GM23248 (cell line): ENCODE measurements around the gene TMOD3. TPM values are rescaled to one million over a fixed set of nuclear protein-coding genes. Genes with fewer than 3 reads are reported as not detected.

Experiments used
- DNase-seq: peaks from one replicate; pipeline ENCODE4 v3.0.0-alpha.2; 2015
- H2AFZ ChIP-seq: fragments of 200-600 bp; sonication (generic); 2 replicates; pipeline ENCODE4 v1.6.1; 2016; ENCODE audit warnings: antibody characterized with exemption
- H3F3A ChIP-seq: fragments of 200-600 bp; sonication (generic); 2 replicates; pipeline ENCODE4 v1.6.1; 2016; ENCODE audit warnings: mild to moderate bottlenecking, antibody characterized with exemption, mixed run types; ENCODE audit not compliant: insufficient read depth
- H3K27ac ChIP-seq: fragments of 200-600 bp; sonication (generic); 2 replicates; pipeline ENCODE4 v1.5.1; 2016; ENCODE audit warnings: mild to moderate bottlenecking
- H3K27me3 ChIP-seq: fragments of 200-600 bp; sonication (generic); replicated peaks from 2 replicates; pipeline ENCODE4 v1.6.1; 2016; ENCODE audit warnings: mild to moderate bottlenecking; ENCODE audit not compliant: insufficient read depth
- H3K36me3 ChIP-seq: fragments of 200-600 bp; sonication (generic); 2 replicates; pipeline ENCODE4 v1.6.1; 2016; ENCODE audit warnings: low read depth, mild to moderate bottlenecking
- H3K4me1 ChIP-seq: fragments of 200-600 bp; sonication (generic); 2 replicates; pipeline ENCODE4 v1.6.1; 2016; ENCODE audit warnings: mild to moderate bottlenecking; ENCODE audit not compliant: insufficient read depth
- H3K4me2 ChIP-seq: fragments of 200-600 bp; sonication (generic); one replicate; pipeline ENCODE4 v1.6.1; 2016; ENCODE audit warnings: mild to moderate bottlenecking; ENCODE audit not compliant: unreplicated experiment
- H3K4me3 ChIP-seq: fragments of 200-600 bp; sonication (generic); 2 replicates; pipeline ENCODE4 v1.5.1; 2016; ENCODE audit warnings: mild to moderate bottlenecking
- H3K79me2 ChIP-seq: fragments of 200-600 bp; sonication (generic); 2 replicates; pipeline ENCODE4 v1.6.1; 2016; ENCODE audit warnings: mild to moderate bottlenecking; ENCODE audit not compliant: insufficient read depth
- H3K9ac ChIP-seq: fragments of 200-600 bp; sonication (generic); 2 replicates; pipeline ENCODE4 v1.6.1; 2016; ENCODE audit warnings: mild to moderate bottlenecking
- H3K9me2 ChIP-seq: fragments of 200-600 bp; sonication (generic); 2 replicates; pipeline ENCODE4 v1.6.1; 2016; ENCODE audit warnings: mixed run types, mild to moderate bottlenecking, moderate library complexity; ENCODE audit not compliant: insufficient read depth
- H3K9me3 ChIP-seq: fragments of 200-600 bp; sonication (generic); one replicate; pipeline ENCODE4 v1.6.1; 2017; ENCODE audit warnings: low read depth
- H4K20me1 ChIP-seq: fragments of 200-600 bp; sonication (generic); 2 replicates; pipeline ENCODE4 v1.6.0; 2016; ENCODE audit not compliant: insufficient read depth
- EZH2 ChIP-seq: fragments of 200-600 bp; sonication (generic); IDR thresholded peaks from 2 replicates; pipeline ENCODE4 v1.6.1; 2018; ENCODE audit warnings: antibody characterized with exemption, mild to moderate bottlenecking; ENCODE audit not compliant: insufficient read depth, poor library complexity, severe bottlenecking
- EZH2phosphoT487 ChIP-seq: fragments of 200-600 bp; sonication (generic); IDR thresholded peaks from 2 replicates; pipeline ENCODE4 v1.6.1; 2018; ENCODE audit warnings: antibody characterized with exemption, moderate library complexity, mild to moderate bottlenecking, low read depth; ENCODE audit not compliant: insufficient read depth
- WGBS, 2 experiments: methylation state at CpG; one replicate each; pipeline ENCODE4 v1.1.6; 2015 to 2017; ENCODE audit warnings: low lambda C conversion rate in 2 of 2, low coverage in 1 of 2; ENCODE audit errors: missing lambda C conversion rate in 2 of 2; 5-methylcytosine and 5-hydroxymethylcytosine counted together
- in situ Hi-C: fragments of 300-500 bp; cut with MboI; formaldehyde crosslinking; loops from 2 replicates; pipeline ENCODE4 v1.15.0; 2020
- polyA plus RNA-seq: library from polyadenylated mRNA; unstranded; fragments of >200 nt; fragmentation: Nextera tagmentation; extraction: Ambion mirVana; gene quantifications from 2 replicates; pipeline ENCODE4 v1.2.1, GENCODE V29; 2016
- total RNA-seq: library from RNA; depleted of rRNA; stranded (reverse); fragments of >200 nt; shearing (Covaris generic); gene quantifications from 2 replicates; pipeline ENCODE4 v1.2.3, GENCODE V29; 2014

Gene TMOD3
- total and polyA plus RNA-seq, 2 experiments from 2014 or later: 35.1 to 47.2 TPM

DNA sequence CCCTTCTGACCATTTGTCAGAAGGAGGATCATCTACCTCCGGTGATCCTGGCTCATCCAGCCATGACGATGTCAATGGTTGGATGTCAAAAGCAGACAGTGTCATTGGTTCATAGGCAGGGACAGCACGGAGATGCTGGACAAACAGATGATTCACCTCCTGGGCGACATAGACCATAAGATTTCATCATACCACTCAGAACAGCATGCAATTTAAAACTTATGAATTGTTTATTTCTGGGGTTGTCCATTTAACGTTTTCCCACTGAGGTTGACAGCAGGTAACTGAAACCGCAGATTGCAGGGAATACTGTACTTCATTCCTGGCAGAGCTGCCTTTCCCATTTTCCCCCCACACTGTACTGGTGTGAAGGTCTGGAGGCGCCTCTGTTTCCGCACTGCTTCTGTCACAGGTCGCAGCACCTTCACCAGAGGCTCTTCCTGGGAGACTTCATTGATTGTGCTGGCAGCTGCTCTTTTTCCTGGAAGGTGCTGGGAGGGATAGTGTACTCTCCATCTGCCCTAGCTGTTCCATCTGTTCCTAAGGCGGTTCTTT is 32.5 kb upstream of the TMOD3 start:
- Histone ChIP-seq H3K4me1 (no peaks in the 10 kb centered on the region), H3K27ac (no peak overlapping the region), H3K9me3 (no peaks in the 10 kb centered on the region), H4K20me1 (no peaks in the 10 kb centered on the region), H2AFZ (0 out of 2 replicates have a peak overlapping the region, but pooled peaks have one; percentile 24), H3K27me3 (no peaks in the 10 kb centered on the region), H3K79me2 (no peaks in the 10 kb centered on the region), H3K9ac (no peak overlapping the region), H3K36me3 (no peaks in the 10 kb centered on the region), H3K9me2 (no peaks in the 10 kb centered on the region), H3K4me3 (no peak overlapping the region), H3K4me2 (no peak overlapping the region), H3F3A (no peaks in the 10 kb centered on the region; the same call in 1 of the 2 replicates)
- peak; percentile 22 for DNase-seq
- 84 to 91% methylated on average over 10 of the region's 10 CpGs for WGBS, 2 experiments
- TF ChIP-seq EZH2 (no peak), EZH2phosphoT487 (no peak)
- in situ Hi-C loops: no loop called here

GRCh38 chr15:51798281-51798680 is 31.2 kb upstream of the TMOD3 start:
- Histone ChIP-seq H3K36me3 (no peaks in the 10 kb centered on the region), H2AFZ (no peak overlapping the region), H3K9ac (no peak overlapping the region), H3K9me2 (no peaks in the 10 kb centered on the region), H3K9me3 (no peaks in the 10 kb centered on the region), H3K4me3 (no peak overlapping the region), H4K20me1 (no peaks in the 10 kb centered on the region), H3K27me3 (no peaks in the 10 kb centered on the region), H3F3A (no peaks in the 10 kb centered on the region; the same call in 1 of the 2 replicates), H3K4me2 (no peak overlapping the region), H3K79me2 (no peaks in the 10 kb centered on the region), H3K4me1 (no peaks in the 10 kb centered on the region), H3K27ac (no peak overlapping the region)
- 94 to 100% methylated on average over 1 of the region's 1 CpG for WGBS, 2 experiments
- TF ChIP-seq EZH2 (no peak), EZH2phosphoT487 (no peak)
- DNase-seq: peak; percentile 0
- in situ Hi-C loops: no loop called here

DNA sequence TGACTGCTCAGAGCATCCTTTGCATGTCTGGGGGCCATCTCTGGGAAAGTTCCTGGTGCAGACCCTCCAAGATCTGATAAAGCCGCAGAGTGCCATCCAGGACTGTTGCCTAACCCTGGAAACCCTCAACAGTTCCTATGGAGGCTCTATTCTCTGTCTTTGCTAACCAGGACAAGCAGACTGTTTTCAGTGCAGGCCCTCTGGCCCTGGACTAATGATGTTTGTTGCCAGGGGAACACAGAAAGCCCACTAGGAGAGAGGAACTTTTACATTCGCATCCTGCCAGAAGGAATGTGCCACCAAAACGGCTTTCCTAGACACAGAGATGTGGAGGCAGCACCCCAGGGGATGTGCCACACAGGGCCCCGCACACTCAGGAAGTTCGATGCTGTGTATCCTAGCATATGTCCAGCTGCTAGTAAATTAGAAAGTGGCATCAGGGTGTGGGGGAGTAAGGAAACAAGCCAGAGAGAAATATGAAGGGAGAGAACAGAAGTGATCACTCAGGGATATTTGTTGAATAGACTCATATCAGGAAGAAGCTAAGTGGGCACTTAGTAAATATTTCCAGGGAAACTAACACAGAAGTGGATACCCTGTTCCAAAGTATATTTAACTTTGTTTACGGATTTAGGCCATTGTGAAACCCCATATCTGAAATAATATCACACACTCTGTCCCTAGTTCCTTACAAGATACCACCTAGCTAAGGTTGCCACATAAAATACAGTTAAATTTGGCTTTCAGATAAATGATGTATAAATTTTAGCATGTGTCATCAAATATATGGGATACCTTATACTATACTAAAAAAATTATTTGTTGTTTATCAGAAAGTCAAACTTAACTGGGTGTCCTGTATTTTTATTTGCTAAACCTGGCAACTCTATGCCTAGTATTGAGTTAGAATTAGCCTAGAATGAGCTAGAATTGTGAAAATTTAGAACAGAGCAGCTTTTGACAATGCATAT is 29.9 kb upstream of the TMOD3 start:
- H3K4me2 ChIP-seq: no peak overlapping the region
- no peaks in the 10 kb centered on the region for H3K79me2 ChIP-seq
- 86 to 92% methylated on average over 6 of the region's 6 CpGs for WGBS, 2 experiments
- no peak overlapping the region for H3K9ac ChIP-seq
- in situ Hi-C loops: no loop called here
- no peak overlapping the region for H2AFZ ChIP-seq
- H3K27me3 ChIP-seq: no peaks in the 10 kb centered on the region
- H3K27ac ChIP-seq: no peak overlapping the region
- H3K9me3 ChIP-seq: no peaks in the 10 kb centered on the region
- no peak overlapping the region for H3K4me3 ChIP-seq
- H3K36me3 ChIP-seq: no peaks in the 10 kb centered on the region
- H4K20me1 ChIP-seq: no peaks in the 10 kb centered on the region
- DNase-seq: no peak
- H3K9me2 ChIP-seq: no peaks in the 10 kb centered on the region
- no peaks in the 10 kb centered on the region for H3K4me1 ChIP-seq
- TF ChIP-seq EZH2phosphoT487 (no peak), EZH2 (no peak)
- H3F3A ChIP-seq: no peaks in the 10 kb centered on the region

- H3K4me3 ChIP-seq: no peak overlapping the region
- no peak overlapping the region for H3K4me2 ChIP-seq
- TF ChIP-seq EZH2: no peak
- no peak for TF ChIP-seq EZH2phosphoT487
- no peaks in the 10 kb centered on the region for H3K9me2 ChIP-seq
- no peak overlapping the region for H3K27ac ChIP-seq
- H3K9me3 ChIP-seq: no peaks in the 10 kb centered on the region
- H3K9ac ChIP-seq: no peak overlapping the region
- in situ Hi-C loops: no loop called here
- H3K36me3 ChIP-seq: no peaks in the 10 kb centered on the region
- 58 to 61% methylated on average over 3 of the region's 3 CpGs for WGBS, 2 experiments
- H3F3A ChIP-seq: no peaks in the 10 kb centered on the region
- H2AFZ ChIP-seq: no peak overlapping the region
- no peaks in the 10 kb centered on the region for H4K20me1 ChIP-seq
- H3K27me3 ChIP-seq: no peaks in the 10 kb centered on the region
- DNase-seq: peak; percentile 49
- no peaks in the 10 kb centered on the region for H3K4me1 ChIP-seq
- H3K79me2 ChIP-seq: no peaks in the 10 kb centered on the region
Observed at GRCh38 chr15:51801391-51801835, 28.0 kb upstream of the TMOD3 start.
